ENCODE measurements around the gene MYH4. TPM values are rescaled to one million over a fixed set of nuclear protein-coding genes. Genes with fewer than 3 reads are reported as not detected.

The MYH4 gene
- total and polyA plus RNA-seq, 2 donors (not counting 3 experiments of a cell fraction or from before 2014, with no cell fraction given) = not detected

DNA sequence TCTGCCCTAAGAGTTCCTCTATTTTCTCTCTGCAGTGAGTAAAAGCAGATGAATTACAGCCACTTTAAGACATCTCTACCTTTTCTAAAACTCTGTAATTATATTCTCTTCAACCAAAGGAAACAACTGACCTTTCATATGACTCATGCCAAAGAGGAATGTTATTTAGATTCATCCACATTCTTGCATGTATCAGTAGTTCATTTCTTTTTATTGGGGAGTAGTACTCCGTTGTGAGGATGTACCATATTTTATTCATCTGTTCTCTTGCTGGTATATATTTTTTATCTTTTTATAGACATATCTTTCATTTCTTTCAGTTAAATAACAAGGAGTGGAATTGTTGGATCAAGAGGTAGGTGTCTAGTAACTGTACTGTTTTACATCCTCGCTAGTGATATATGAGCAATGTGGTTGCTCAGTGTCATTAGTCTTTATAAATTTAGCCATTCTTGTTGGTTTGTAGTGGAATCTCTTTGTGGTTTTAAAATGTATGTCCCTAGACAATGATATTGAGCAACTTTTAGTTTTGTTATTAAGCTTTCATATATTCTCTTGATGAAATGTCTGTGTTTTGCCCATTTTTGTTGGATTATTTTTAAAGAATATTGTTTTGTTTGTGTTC lies 39.8 kb downstream of the MYH4 start:
- Histone ChIP-seq H3K4me1 (ENCODE audit: control insufficient read depth, extremely low read depth, insufficient read depth, low read length) (no peaks in the 10 kb centered on the region), H3K9ac (replicated peaks; ENCODE audit: extremely low read depth, insufficient read depth, low read length) (no peak overlapping the region), H3K4me2 (ENCODE audit: insufficient read depth, low read length) (no peak overlapping the region), H3K27ac (ENCODE audit: insufficient read depth, low read depth, low read length) (no peak overlapping the region), H3K27me3 (ENCODE audit: control insufficient read depth in 2 of 2, insufficient read depth in 2 of 2, low read length in 2 of 2) (no peaks in the 10 kb centered on the region), H3K9me1 (replicated peaks; ENCODE audit: control insufficient read depth, extremely low read depth, insufficient read depth, low read length) (no peaks in the 10 kb centered on the region), H3K79me2 (ENCODE audit: control insufficient read depth, insufficient read depth, low read length) (no peaks in the 10 kb centered on the region), H2AFZ (ENCODE audit: low read depth, low read length) (no peak overlapping the region), H4K20me1 (replicated peaks; ENCODE audit: control insufficient read depth, extremely low read depth, insufficient read depth, low read length) (no peaks in the 10 kb centered on the region), H3K4me3 (replicated peaks in 1 of 3; ENCODE audit: insufficient read depth in 1 of 3, low read depth in 1 of 3, low read length in 3 of 3) (no peak overlapping the region), H3K9me3 (replicated peaks; ENCODE audit: control insufficient read depth, insufficient read depth, low read length) (no peaks in the 10 kb centered on the region), H3K36me3 (ENCODE audit: control insufficient read depth in 2 of 2, extremely low read depth in 1 of 2, insufficient read depth in 2 of 2, low read length in 2 of 2) (no peaks in the 10 kb centered on the region)
- dilution Hi-C loops (cut with MboI; ENCODE audit: extremely low pct_ligation_motif_present, low sequenced_read_pairs) = no loop called here
- POLR2A ChIA-PET = no interaction called here
- FAIRE-seq = no peak
- TF ChIP-seq JUN (IDR thresholded peaks at IDR 0.05; ENCODE audit: borderline replicate concordance, insufficient read depth, insufficient read length, low read depth) (no peak), EZH2 (IDR thresholded peaks at IDR 0.05; ENCODE audit: borderline replicate concordance, low read depth, low read length, severe bottlenecking) (no peak), POLR2AphosphoS5 (IDR thresholded peaks at IDR 0.05; ENCODE audit: insufficient read depth, low read depth, low read length) (no peak), POLR2A (IDR thresholded peaks at IDR 0.05; ENCODE audit: low read depth, low read length) (no peak), MYC (IDR thresholded peaks at IDR 0.05; ENCODE audit: low read depth, low read length) (no peak), GATA2 (IDR thresholded peaks at IDR 0.05; ENCODE audit: insufficient read depth, insufficient read length, low read depth, low read length) (no peak), FOS (IDR thresholded peaks at IDR 0.05; ENCODE audit: borderline replicate concordance, insufficient read depth, low read length) (no peak)
- TF ChIP-seq, protein P1, sequence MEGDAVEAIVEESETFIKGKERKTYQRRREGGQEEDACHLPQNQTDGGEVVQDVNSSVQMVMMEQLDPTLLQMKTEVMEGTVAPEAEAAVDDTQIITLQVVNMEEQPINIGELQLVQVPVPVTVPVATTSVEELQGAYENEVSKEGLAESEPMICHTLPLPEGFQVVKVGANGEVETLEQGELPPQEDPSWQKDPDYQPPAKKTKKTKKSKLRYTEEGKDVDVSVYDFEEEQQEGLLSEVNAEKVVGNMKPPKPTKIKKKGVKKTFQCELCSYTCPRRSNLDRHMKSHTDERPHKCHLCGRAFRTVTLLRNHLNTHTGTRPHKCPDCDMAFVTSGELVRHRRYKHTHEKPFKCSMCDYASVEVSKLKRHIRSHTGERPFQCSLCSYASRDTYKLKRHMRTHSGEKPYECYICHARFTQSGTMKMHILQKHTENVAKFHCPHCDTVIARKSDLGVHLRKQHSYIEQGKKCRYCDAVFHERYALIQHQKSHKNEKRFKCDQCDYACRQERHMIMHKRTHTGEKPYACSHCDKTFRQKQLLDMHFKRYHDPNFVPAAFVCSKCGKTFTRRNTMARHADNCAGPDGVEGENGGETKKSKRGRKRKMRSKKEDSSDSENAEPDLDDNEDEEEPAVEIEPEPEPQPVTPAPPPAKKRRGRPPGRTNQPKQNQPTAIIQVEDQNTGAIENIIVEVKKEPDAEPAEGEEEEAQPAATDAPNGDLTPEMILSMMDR (IDR thresholded peaks at IDR 0.05; ENCODE audit: extremely low read depth in 1 of 2, insufficient read depth in 1 of 2, low read depth in 1 of 2, low read length in 2 of 2) = no peak
- TF ChIP-seq, protein P2, sequence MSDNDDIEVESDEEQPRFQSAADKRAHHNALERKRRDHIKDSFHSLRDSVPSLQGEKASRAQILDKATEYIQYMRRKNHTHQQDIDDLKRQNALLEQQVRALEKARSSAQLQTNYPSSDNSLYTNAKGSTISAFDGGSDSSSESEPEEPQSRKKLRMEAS (IDR thresholded peaks at IDR 0.05; ENCODE audit: insufficient read depth, insufficient read length) = no peak
- CTCF ChIA-PET = no interaction called here
- no peak for DNase-seq (ENCODE audit: low read depth, low spot score)
- BruUV-seq (replicated peaks) = no TSS peak
- intact Hi-C loops (cut with micrococcal nuclease) = no loop called here
